ENCODE measurements around the gene STK11.

The STK11 gene

GRCh38 chr19:1210227-1210538, 4.6 kb downstream of the STK11 start:
- no peak for DNase-seq

DNA sequence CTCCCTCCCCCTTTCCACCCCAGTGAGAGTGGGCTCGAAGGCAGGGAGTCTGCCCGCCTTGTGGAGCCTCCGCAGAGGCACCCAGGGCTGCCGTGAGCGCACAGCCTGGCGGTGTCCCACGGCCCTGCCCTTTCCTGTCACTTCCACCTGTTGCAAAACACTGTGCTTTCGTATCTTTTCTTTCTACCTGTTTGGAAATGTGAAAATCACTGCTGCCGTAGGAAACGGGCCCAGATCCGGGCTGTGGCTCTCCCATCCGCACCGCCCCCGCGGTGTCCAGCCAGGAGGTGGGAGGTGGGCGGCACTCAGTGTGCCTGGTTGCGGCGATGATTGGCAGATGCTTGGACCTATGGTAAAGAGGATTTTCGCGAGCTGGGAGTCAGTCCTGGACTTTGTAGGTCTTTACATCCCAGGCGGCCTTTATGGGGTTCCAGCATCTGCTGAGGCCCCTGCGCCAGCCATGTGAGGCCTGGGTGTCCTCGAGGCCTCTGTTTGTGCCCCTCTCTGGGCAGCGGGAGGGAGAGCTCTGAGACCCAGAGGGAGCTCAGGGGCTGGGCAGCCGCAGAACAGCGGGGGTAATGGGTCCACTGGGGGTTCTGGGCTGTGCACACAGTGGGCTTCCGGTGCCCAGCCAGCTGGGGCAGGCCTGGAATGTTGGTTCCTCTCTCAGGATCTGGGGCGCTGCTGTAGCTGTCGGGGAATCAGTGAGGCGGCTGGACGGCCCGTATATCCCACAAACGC, 6.1 kb downstream of the STK11 start:
- no peak for DNase-seq

DNA sequence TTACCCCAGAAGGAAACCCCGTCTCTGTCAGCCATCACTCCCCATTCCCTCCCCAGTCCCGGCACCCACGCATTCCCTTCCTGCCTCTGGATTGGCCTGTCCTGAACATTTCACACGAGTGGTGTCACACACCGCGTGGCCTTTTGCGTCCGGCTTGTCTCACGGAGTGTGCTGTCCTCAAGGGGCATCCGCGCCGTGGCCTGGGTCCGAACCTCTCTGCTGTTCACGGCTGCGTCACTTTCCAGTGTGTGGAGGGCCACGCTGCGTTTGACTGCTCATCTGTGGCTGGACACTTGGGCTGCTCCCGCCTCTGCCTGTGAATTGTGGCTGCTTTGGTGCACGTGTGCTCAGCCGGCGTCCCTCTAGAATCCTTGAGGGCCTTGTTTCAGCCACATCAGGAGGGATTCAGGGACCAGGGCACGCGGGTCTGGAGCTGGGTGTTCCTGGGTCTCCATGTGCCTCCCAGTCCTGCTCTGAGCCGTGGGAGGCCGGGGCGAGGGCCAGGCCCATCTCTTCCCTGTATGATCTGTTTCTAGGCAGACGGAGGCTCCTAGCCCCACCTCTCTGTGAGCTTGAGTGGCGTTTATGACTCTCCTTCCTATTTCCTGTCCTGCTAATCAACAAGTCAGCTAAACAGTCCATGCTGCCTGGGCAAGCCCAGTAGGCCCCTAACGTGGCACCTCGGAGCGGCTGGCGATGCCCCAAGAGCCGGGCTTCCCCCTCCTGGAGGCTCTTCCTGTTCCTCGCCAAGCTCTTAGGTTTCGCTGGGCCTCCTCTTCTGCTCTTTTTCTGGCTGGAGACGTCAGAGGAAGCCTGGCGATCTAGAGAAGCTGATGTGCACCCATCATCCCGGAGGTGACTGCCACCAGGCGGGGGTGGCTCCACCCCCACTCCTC, 8.1 kb downstream of the STK11 start:
- DNase-seq: no peak

DNA sequence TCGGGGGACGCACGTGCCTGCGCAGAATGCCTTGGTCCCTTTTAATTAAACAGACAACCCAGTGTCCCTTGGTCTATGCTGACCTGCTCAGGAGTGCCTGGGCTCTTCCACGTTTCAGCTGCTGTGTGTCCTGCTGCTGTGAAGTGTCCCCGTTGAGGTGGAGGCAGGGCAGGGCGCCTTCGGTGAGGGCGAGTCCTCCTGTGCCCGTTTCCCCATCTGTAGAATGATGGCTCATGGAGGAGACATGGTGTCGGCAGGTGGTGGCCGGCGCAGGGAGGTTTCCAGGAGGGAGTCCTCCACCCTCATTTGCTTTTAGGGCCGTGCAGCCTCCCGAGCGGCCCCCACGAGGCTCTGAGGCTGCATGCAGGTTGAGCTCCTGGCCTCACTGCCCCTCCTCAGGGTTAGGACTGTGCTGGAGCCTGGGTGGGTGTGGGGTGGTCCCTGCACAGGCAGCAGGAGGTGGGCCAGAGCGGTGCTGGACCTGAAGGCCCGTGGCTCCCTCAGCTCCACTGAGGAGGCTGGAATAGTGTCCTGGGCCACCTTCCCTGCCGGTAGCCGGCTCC, 8.8 kb downstream of the STK11 start:
- no peak for DNase-seq

DNA sequence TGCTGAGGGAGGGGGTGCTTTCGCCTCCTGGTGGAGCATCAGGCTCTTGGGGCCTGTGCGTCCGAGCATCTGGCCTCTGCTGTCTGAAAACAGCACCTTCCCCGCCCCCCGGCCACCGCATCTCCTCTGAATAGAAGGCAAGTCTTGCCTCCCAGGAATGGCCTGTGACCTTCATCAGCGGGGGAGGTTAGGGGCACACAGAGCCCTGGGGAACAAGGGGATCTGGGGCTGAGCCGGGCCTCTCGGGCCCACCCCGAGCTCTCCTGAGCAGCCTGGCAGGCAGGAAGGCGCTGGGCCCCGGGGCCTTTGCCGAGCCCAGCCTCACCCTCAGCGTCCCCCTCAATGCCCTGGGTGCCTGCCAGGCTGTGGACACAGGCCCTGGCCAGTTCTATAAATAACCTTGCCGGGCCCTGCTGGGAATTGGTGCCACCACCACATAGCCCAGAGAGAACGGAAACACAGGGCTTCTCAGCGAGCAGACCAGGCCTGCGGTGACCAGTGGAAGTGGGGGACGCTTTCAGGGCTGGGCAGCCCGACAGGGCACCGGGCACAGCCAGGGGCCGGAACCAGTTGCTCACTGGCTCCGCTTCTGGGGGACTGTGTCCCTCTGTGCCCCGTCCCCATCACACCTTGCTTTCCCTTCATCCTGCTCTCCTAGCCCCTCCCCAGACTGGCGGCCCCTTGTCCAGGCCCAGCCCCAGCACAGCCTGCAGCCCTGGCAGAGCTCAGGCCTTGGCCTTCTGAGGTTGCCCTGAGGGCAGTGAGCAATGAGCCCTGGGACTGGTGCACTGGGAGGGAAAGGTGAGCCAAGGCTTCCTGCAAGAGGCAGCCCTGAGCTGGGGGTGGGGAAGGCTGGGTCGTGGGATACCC, 9.5 kb downstream of the STK11 start:
- DNase-seq: no peak

GRCh38 chr19:1216756-1217155, 11.2 kb downstream of the STK11 start:
- no peak for DNase-seq

GRCh38 chr19:1217366-1217765, 11.8 kb downstream of the STK11 start:
- DNase-seq: no peak

GRCh38 chr19:1218751-1219567, 13.4 kb downstream of the STK11 start:
- no peak for DNase-seq

DNA sequence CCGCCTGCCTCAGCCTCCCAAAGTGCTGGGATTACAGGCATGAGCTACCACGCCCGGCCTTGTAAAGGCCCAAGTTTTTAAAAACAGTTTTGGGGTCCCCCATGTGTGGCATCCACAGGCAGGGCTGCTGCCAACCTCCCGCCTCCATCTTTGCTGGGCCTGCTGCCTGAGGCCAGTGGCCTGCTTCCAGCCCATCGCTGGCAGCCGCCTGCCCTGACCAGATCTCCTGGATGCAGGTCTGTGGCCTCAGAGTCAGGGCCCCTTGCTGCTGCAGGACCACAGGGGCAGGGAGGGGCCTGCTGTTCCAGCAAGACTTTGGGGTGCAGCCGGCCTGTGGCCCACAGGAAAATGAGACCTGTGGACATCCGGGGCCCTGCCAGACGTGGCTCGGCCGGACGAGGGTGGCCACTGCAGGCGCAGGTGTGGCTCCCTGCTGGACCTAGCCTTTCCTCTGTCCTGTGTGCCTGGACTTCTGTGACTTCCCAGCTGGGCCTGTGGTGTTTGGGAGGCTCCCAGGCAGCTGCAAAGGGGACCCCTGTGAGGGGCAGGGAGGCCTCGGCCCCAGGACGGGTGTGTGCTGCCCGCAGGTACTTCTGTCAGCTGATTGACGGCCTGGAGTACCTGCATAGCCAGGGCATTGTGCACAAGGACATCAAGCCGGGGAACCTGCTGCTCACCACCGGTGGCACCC, 14.4 kb downstream of the STK11 start:
- no peak for DNase-seq

- DNase-seq: no peak
These were observed 14.9 kb downstream of the STK11 start for GRCh38 chr19:1220477-1220930.

DNA sequence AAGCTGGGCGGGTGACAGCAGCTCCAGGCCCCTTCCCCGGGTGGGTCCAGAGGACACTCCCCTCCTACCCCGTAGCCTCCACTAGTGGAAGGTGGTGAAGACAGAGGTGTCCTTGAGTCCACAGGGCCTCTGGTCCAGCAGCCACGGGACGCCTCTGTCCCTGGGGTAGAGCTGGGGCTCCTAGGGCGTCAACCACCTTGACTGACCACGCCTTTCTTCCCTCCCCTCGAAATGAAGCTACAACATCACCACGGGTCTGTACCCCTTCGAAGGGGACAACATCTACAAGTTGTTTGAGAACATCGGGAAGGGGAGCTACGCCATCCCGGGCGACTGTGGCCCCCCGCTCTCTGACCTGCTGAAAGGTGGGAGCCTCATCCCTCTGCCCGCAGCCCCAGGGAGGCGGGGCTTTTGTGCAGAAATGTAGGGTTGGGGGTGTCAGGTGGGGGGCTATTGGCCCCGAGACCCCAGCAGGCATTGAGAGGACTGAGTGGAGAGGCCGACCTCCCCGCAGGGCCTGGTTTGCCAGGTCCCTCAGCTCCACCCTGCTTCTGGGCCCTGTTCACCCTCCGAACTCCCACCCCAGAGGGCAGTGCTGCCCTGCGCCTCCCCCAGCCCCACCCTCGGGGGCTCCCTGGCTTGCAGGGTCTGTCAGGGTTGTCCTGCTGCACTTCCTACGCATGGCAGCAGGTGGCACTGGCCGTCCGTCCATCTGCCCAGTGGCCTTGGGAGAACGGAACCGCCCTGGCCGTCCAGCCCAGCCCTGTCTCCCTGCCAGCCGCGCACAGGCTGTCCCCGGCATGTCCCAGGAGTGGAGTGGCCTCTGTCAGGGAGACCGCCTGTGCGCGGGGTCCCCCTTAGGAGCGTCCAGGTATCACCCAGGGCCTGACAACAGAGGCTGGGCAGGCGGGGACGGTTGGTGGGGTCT, 15.7 kb downstream of the STK11 start:
- peak; percentile 79 for DNase-seq

DNA sequence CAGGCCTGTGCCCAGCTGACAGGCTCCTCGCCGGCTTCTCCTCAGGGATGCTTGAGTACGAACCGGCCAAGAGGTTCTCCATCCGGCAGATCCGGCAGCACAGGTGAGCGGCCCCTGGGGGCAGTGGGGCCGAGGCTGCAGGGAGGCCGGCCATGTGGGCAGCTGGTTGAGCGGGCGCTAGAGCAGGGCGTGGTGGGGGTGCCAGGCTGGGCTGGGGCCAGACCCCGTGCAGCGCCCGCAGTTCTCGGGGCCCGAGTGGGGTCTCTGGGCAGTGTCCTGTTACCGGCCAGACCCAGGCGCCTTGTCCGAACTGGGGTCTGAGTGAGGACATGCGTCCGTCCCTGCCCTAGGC, 16.3 kb downstream of the STK11 start:
- DNase-seq: no peak

GRCh38 chr19:1222394-1222793, 16.8 kb downstream of the STK11 start:
- DNase-seq: no peak

- DNase-seq: peak; percentile 45
These were observed 17.7 kb downstream of the STK11 start for GRCh38 chr19:1223018-1223855.

DNA sequence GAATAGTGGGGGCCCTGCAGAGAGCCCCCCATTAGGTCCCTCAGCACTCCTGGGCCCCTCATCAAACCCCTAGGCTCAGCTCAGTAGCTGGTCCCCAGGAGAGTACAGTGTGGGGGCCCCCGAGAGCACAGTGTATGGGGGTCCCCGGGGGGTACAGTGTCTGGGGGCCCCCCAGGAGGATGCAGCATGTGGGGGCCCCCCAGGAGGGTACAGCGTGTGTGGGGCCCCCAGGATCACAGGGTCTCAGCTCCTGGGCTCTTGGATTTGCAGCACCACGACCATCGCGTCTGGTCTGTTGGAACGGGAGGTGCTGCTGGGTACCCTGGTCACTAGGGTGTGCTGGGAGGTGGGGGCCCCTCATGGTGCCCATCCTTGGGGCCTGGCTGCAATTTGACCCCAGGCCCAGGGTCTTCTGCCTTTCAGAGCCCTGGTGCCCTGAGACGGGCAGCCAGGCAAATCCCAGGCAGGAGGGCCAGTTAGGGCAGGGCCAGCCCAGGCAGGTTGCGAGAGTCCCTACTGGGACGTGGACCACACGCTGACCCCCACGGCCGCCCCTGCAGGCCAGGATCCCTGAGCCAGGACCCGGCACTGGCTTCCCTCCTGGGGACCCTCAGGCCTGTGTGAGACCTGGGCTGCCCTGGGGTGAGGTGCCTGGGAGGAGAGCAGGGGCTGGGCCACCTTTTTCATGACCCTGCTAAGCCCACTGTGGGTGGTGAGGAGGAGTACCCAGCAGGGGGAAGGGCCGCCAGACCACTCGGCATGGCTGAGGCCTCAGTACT, 18.7 kb downstream of the STK11 start:
- DNase-seq: no peak

DNA sequence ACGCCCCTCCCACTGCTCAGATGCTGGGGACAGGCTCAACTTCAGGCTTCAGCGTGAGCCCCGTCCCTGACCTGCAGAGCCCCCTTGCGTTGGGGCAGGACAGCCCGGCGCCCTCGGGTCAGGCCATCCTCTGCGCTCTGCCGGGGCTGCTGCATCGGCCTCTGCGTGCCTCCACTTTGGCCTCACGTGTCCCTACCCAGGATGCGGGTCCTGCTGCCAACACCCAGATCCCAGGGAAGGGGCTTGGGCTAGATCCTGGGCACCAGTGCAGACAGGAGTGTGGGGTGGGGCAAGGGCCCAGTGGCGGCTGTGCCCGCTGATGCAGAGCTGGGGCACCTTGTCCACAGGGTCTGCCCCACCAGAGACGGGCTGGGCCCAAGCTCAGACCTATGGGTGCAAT, 19.3 kb downstream of the STK11 start:
- DNase-seq: no peak

DNA sequence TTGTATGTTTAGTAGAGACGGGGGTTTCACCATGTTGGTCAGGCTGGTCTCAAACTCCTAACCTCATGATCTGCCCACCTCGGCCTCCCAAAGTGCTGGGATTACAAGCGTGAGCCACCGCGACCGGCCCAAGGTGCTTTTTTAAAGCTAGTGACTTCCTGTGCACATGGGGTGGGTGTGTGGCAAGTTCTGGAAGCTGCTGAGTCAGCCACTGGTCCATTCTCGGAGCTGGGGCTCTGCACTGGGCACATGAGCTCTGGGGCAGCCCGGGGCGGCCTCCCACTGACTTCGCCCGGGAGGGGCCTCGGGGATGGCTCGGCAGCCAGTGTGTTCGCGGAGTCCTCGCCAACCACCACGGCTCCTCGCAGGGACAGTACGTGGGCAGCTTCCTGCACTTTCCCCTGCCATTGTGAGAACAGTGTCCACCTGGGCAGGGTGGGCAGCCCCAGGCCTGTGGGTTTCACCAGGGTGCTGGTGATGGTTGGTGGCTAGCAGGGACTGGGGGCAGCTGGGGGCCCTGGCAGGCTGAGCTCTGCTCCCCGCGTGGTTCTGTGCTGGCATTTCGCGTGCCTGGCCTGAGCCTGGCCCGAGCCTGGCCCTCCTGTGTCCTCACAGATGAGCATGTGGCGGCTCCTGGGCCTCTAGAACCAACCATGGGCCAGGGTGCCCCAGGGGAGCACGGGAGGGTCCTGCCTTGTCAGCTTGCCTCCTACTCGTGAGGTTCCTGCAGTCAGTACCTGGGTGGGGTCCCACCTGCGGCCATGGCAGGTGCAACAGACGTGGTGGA, 20.1 kb downstream of the STK11 start:
- no peak for DNase-seq

- DNase-seq: no peak
These were observed 20.6 kb downstream of the STK11 start for GRCh38 chr19:1226227-1226518.

Data from eye (tissue), 1 donor.